ENCODE results near the gene ARL8A. TPM values are rescaled to one million over a fixed set of nuclear protein-coding genes. Genes with fewer than 3 reads are reported as not detected.

ARL8A gene
- total RNA-seq = 16.7 and 20.2 TPM in 2 replicates

GRCh38 chr1:202144402-202145067 is at the start of gene ARL8A:
ARL8A (minus strand) TSS chr1:202144737; CDS start chr1:202144572, 165 bp downstream.

GRCh38 chr1:202193614-202194327 is 49.2 kb upstream of the ARL8A start, which contains the start of gene LGR6:
LGR6 (plus strand) TSS chr1:202193799; CDS start chr1:202193990, 191 bp downstream.

GRCh38 chr1:202160377-202160940 is 15.9 kb upstream of the ARL8A start, which contains the start of gene PTPN7:
PTPN7 (minus strand) TSS chr1:202160602; CDS start chr1:202159402, 1,200 bp downstream.

GRCh38 chr1:202122639-202123335 is 21.8 kb downstream of the ARL8A start, which contains the start of gene GPR37L1:
GPR37L1 (plus strand) TSS chr1:202122917; CDS start chr1:202122964, 47 bp downstream.

Other genes starting within 250 kb of the ARL8A start
- 9.8 and 11.2 TPM in 2 replicates for gene LMOD1, start 198.2 kb downstream of the ARL8A start, total RNA-seq
- 66.6 and 76.4 TPM in 2 replicates for gene TIMM17A, start 189.2 kb downstream of the ARL8A start, total RNA-seq
- 77.3 and 83.3 TPM in 2 replicates for gene RNPEP, start 162.1 kb downstream of the ARL8A start, total RNA-seq
- gene ELF3, start 134.2 kb downstream of the ARL8A start, total RNA-seq = not detected in 2 replicates
- not detected in 2 replicates for gene GPR37L1, start 21.8 kb downstream of the ARL8A start, total RNA-seq
- gene PTPN7, start 15.9 kb upstream of the ARL8A start, total RNA-seq = not detected in 2 replicates
- gene LGR6, start 49.1 kb upstream of the ARL8A start, total RNA-seq = not detected in 2 replicates
- gene UBE2T, start 197.2 kb upstream of the ARL8A start, total RNA-seq = 59.7 and 66.3 TPM in 2 replicates
- gene PPP1R12B, start 204.0 kb upstream of the ARL8A start, total RNA-seq = 6.6 TPM in 2 replicates

Measured in myometrial cell (primary cell).